GM12874 (cell line): ENCODE data around the gene CALCB.

ENCODE experiments used
- TF ChIP-seq, protein P1 (sequence below): IDR thresholded peaks from 2 replicates; pipeline ENCODE4 v1.5.1; 2011; ENCODE audit warnings: low read depth, mild to moderate bottlenecking, control low read depth, low read length, moderate library complexity; ENCODE audit not compliant: insufficient read depth

CALCB gene

DNA sequence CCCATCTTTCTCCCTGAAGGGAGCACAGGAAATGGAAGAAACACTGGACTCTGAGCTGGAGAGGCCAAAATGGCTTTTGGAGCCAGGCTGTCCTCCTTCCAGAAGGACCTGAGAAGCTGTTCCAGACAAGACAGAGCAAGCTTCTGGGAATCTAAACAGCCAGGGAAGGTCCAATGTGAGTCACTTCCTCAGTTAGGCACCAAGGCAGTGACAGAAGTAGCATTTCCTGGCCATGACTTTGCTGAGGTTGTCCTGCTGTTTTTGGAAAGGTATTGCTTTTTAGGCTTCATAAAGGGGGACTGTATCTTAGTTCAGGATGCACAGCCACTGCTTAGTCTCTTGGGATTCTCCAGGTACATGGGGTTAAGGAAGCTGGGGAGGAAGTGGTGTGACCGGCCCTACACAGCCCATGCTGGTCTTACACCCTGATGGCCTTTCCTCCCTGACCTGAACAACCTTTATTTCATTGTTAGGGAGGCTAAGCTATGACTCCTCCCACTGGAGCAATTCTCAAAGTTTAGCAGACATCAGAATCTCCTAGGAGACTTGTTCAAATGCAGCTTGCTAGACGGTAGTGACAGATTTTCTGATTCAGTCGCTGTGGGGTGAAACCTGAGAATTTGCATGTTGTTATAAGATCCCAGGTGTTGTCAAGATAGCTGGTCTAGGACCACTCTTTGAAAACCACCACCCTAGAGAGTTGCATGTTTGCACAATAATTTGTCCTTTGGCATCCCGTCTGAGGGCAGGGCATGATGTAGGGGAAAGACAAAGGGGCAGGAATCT, 34.5 kb downstream of the CALCB start:
- TF ChIP-seq, protein P1, sequence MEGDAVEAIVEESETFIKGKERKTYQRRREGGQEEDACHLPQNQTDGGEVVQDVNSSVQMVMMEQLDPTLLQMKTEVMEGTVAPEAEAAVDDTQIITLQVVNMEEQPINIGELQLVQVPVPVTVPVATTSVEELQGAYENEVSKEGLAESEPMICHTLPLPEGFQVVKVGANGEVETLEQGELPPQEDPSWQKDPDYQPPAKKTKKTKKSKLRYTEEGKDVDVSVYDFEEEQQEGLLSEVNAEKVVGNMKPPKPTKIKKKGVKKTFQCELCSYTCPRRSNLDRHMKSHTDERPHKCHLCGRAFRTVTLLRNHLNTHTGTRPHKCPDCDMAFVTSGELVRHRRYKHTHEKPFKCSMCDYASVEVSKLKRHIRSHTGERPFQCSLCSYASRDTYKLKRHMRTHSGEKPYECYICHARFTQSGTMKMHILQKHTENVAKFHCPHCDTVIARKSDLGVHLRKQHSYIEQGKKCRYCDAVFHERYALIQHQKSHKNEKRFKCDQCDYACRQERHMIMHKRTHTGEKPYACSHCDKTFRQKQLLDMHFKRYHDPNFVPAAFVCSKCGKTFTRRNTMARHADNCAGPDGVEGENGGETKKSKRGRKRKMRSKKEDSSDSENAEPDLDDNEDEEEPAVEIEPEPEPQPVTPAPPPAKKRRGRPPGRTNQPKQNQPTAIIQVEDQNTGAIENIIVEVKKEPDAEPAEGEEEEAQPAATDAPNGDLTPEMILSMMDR, result no peak

DNA sequence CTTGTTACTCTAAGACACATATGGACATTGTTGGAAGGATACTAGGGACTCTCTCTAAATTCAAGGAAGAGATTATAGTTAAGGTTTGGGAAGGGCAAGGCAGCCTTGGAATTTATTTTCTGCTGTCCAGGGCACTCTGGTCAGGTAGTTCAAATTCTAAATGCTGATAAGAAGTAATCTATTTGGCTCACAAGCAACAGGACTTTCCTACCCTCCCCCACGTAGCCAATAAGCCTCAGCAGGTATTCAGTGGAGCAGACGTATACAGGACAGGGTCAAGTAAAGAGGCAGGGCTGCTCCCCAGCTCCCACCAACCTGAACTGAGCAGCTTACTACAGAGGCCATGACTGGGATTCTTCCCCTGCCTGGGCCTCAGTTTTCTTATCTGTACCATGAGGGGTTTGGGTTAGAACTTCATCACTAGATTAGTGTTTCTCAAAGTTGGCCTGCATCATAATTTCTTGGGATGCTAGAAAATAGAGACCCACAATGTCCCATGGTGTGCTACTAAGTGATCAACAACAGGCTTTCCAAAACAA, 35.3 kb downstream of the CALCB start:
- TF ChIP-seq, protein P1, result no peak

DNA sequence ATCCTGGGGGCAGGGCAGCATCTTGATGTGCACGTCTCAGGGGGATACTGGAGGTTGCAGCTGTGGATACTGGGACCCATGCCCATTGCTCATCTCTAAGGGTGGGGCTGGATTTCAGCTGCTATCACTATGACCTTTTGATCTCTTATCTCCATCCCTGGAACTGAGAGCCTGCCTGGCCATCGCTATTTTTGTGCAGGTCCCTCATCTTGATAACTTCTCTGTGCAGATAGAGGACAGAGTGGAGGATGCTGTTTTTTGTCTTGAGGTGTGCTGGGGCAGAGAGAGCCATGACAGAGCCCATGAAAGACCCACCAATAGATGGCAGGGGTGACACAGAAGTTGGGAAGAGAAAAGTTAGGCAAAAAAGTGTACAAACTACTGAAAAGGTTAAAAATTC, 36.2 kb downstream of the CALCB start:
- TF ChIP-seq, protein P1, result no peak

DNA sequence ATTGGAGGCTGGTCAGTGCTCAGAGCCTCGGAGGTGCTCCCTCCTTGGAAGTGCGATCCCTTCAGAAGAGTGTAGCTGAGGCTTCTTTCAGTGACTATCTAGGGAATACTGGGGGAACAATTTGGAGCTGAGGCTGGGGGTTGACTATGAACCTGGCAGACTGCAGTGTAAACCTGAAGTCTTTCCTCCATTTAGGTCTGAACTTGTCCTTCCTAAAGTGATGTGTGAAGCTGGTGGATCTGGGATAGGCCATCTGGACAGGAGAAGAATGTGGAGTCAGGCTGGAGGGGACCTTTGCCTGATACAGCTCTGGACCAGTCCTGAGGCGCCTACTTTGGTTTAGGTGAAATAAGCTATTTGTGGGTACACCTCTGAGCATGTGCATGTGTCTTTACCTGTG, 37.8 kb downstream of the CALCB start:
- TF ChIP-seq, protein P1, result no peak

DNA sequence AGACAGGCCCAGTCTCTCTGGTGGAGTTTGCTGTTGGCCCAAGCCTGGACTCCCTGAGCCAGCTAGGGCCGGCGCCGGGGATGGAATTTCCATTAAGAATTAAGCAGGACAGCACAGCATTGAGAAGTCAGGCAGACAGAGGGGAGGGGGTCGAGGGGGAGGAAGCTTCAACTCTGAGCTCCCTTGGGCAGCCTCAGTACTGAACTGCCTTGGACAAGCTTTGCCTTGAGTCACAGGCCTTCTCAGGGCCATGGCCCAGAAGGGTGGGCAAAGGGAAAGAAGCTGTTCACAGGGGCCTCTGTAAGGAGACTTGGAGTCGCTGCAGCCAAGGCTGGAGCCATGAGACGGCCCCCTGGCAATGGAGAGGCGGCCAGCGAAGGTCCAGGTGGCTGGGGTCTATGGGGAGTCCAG, 38.7 kb downstream of the CALCB start:
- TF ChIP-seq, protein P1, result no peak

DNA sequence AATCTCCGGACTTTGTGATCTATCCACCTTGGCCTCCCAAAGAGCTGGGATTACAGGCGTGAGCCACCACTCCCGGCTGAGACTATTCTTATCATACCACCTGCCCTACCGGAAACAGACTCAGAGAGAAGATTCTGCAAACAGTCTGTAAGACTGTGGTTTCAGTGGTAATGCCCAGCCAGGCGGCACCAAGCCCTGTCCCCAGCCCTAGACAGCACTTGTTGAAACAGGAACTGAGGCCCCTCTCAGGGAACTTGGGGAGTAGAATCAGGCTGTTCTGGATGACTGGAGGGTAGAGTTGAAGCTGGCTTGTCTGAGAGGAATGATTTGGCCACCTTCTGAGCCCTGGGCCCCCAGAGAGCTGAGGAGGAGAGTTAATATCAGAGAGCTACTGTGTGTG, 40.0 kb downstream of the CALCB start:
- TF ChIP-seq, protein P1, result no peak

DNA sequence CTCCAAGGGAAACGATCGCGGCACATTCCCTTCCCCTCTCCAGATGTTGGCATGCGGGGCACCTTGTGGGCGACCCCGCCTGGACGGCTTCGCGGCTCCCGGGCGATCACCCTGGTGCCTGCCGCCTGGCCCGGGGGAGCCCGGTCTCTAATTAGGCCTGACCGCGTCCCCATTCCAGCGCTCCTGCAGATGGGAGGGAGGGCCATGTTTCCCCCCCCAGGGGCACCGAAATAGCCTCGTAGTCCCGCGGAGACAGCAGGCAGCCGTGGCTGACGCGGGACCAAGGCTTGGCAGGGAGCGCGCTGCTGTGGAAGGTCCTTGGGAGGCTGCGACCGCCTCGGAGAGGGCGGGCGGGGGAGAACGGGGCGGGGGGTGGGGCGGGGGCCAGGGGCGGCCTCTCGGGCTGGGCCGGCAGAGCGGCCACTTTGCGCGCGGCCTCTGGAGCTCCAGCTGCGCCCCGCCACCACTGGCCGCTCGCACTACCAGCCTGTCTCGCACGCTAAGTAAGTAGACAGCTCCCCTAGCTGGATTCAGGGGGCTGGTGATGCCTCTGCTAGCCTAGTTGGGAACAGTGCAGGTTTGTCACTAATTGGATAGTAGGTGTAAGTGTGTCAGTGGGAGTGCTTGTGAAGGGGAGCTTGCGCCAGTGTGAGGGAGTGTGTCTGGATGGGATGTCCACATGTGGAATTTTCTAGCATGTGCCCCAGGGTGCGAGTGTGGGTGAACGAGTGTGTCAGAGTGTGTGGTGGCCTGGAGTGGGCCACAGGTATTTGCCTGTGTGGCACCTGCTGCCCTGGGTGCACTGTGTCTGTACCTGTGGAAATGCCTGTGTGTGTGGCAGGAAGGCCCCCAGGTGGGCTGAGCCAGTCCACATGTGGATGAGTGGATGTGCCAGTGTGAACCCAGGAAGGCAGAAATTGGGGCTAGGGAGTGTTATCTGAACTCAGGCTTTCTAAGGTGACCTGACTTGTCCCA, 41.4 kb downstream of the CALCB start, which contains the start of gene INSC:
Gene INSC, plus strand, starts transcription at position 423 of the 975 bp plus-strand sequence. CDS start 34,252 bp downstream, outside the sequence.
- TF ChIP-seq, protein P1, result no peak
